Measurements from ENCODE around the gene HPDL. TPM values are rescaled to one million over a fixed set of nuclear protein-coding genes. Genes with fewer than 3 reads are reported as not detected.

HPDL gene
- total RNA-seq, 1 donor from 2014 or later, result 0.64 TPM

GRCh38 chr1:45332346-45332720 is 5.6 kb downstream of the HPDL start:
- no peaks in the 10 kb centered on the region for H3K36me3 ChIP-seq
- TF ChIP-seq EZH2 (IDR thresholded peaks at IDR 0.05) (no peak), CTCF (IDR thresholded peaks at IDR 0.05) (no peak), EZH2phosphoT487 (IDR thresholded peaks at IDR 0.05) (no peak)
- H3K9me3 Mint-ChIP-seq, result no peaks in the 10 kb centered on the region
- no peak overlapping the region for H2AFZ ChIP-seq (replicated peaks)
- peaks cover 41% of the 10 kb centered on the region for H3K4me1 ChIP-seq
- no peaks in the 10 kb centered on the region for H3K27me3 Mint-ChIP-seq (ENCODE audit: insufficient read depth, low read depth)
- H3K4me2 ChIP-seq, result no peak overlapping the region
- H3K9ac ChIP-seq, result no peak overlapping the region
- H4K20me1 ChIP-seq (ENCODE audit: low read depth), result no peaks in the 10 kb centered on the region
- H3K27me3 ChIP-seq, result no peaks in the 10 kb centered on the region
- H3K4me1 Mint-ChIP-seq, result peaks cover 43% of the 10 kb centered on the region
- no peak for DNase-seq (ENCODE audit: low spot score)
- H3K36me3 Mint-ChIP-seq, result peaks cover 16% of the 10 kb centered on the region
- H3K27ac Mint-ChIP-seq, result no peak overlapping the region
- H3K9me3 ChIP-seq (ENCODE audit: low read depth), result no peaks in the 10 kb centered on the region
- peaks cover 21% of the 10 kb centered on the region for H3K79me2 ChIP-seq (ENCODE audit: low read depth)
- no peak overlapping the region for H3K27ac ChIP-seq
- no peak overlapping the region for H3K4me3 ChIP-seq
- H3F3A ChIP-seq (ENCODE audit: low read depth), result peaks cover 52% of the 10 kb centered on the region
- no peak overlapping the region for H3K4me3 Mint-ChIP-seq

- DNase-seq (ENCODE audit: low spot score), result peak; percentile 41
- Histone ChIP-seq H3K27me3 (no peaks in the 10 kb centered on the region), H3K27ac (peak overlapping the region; percentile 80), H4K20me1 (ENCODE audit: low read depth) (no peaks in the 10 kb centered on the region), H3K4me1 (peaks cover 29% of the 10 kb centered on the region), H3K79me2 (ENCODE audit: low read depth) (peaks cover 44% of the 10 kb centered on the region), H3K9me3 (ENCODE audit: low read depth) (no peaks in the 10 kb centered on the region), H3F3A (ENCODE audit: low read depth) (peaks cover 39% of the 10 kb centered on the region), H3K4me2 (peak overlapping the region; percentile 18), H3K9ac (no peak overlapping the region), H2AFZ (replicated peaks) (no peak overlapping the region), H3K36me3 (no peaks in the 10 kb centered on the region), H3K4me3 (no peak overlapping the region)
- Mint-ChIP-seq H3K36me3 (peaks cover 19% of the 10 kb centered on the region), H3K4me1 (peaks cover 35% of the 10 kb centered on the region), H3K4me3 (no peak overlapping the region), H3K27me3 (ENCODE audit: insufficient read depth, low read depth) (no peaks in the 10 kb centered on the region), H3K27ac (peak overlapping the region; percentile 47), H3K9me3 (no peaks in the 10 kb centered on the region)
- TF ChIP-seq EZH2phosphoT487 (IDR thresholded peaks at IDR 0.05), result no peak
- no peak for TF ChIP-seq EZH2 (IDR thresholded peaks at IDR 0.05)
- TF ChIP-seq CTCF (IDR thresholded peaks at IDR 0.05), result peak; percentile 26
These were observed 7.9 kb downstream of the HPDL start for GRCh38 chr1:45334308-45335245.

GRCh38 chr1:45335855-45336324 is 9.2 kb downstream of the HPDL start:
- Histone ChIP-seq H3K27ac (peak overlapping the region; percentile 80), H3K4me1 (peaks cover 31% of the 10 kb centered on the region), H3K27me3 (no peaks in the 10 kb centered on the region), H3K36me3 (no peaks in the 10 kb centered on the region), H3F3A (ENCODE audit: low read depth) (peaks cover 43% of the 10 kb centered on the region), H3K4me3 (no peak overlapping the region), H2AFZ (replicated peaks) (no peak overlapping the region), H3K9me3 (ENCODE audit: low read depth) (no peaks in the 10 kb centered on the region), H3K9ac (no peak overlapping the region), H3K4me2 (no peak overlapping the region), H4K20me1 (ENCODE audit: low read depth) (no peaks in the 10 kb centered on the region), H3K79me2 (ENCODE audit: low read depth) (peaks cover 50% of the 10 kb centered on the region)
- TF ChIP-seq EZH2phosphoT487 (IDR thresholded peaks at IDR 0.05) (no peak), CTCF (IDR thresholded peaks at IDR 0.05) (no peak), EZH2 (IDR thresholded peaks at IDR 0.05) (no peak)
- Mint-ChIP-seq H3K4me1 (peaks cover 38% of the 10 kb centered on the region), H3K27ac (peak overlapping the region; percentile 59), H3K4me3 (no peak overlapping the region), H3K36me3 (peaks cover 18% of the 10 kb centered on the region), H3K27me3 (ENCODE audit: insufficient read depth, low read depth) (peaks cover 2% of the 10 kb centered on the region), H3K9me3 (no peaks in the 10 kb centered on the region)
- DNase-seq (ENCODE audit: low spot score), result no peak

All from neural progenitor cell (in vitro differentiated cells).